Activated gamma-delta T cell (primary cell): Measurements from ENCODE around the gene AGBL1.

Source experiments
- DNase-seq: peaks from one replicate; lab custom pipeline; 2025; lab: John Stamatoyannopoulos, UW

AGBL1 gene

GRCh38 chr15:86236356-86237110 lies 156.9 kb downstream of the AGBL1 start:
- no peak for DNase-seq

- DNase-seq = no peak
Measured at GRCh38 chr15:86237111-86237500, 157.4 kb downstream of the AGBL1 start.

- no peak for DNase-seq
Measured at GRCh38 chr15:86247249-86247955, 167.7 kb downstream of the AGBL1 start.

- DNase-seq = no peak
Measured at GRCh38 chr15:86255247-86255646, 175.6 kb downstream of the AGBL1 start.

- no peak for DNase-seq
Measured at GRCh38 chr15:86256628-86257027, 177.0 kb downstream of the AGBL1 start.

- DNase-seq = no peak
Measured at GRCh38 chr15:86259589-86259988, 179.9 kb downstream of the AGBL1 start.

GRCh38 chr15:86263230-86263629 lies 183.6 kb downstream of the AGBL1 start:
- no peak for DNase-seq

GRCh38 chr15:86266896-86267484 lies 187.3 kb downstream of the AGBL1 start:
- no peak for DNase-seq

- DNase-seq = no peak
Measured at GRCh38 chr15:86267892-86268291, 188.2 kb downstream of the AGBL1 start.

GRCh38 chr15:86268558-86268957 lies 188.9 kb downstream of the AGBL1 start:
- no peak for DNase-seq

GRCh38 chr15:86273309-86273708 lies 193.6 kb downstream of the AGBL1 start:
- no peak for DNase-seq

GRCh38 chr15:86275361-86275760 lies 195.7 kb downstream of the AGBL1 start:
- no peak for DNase-seq

GRCh38 chr15:86278586-86278985 lies 198.9 kb downstream of the AGBL1 start:
- DNase-seq = no peak

- no peak for DNase-seq
Measured at GRCh38 chr15:86284635-86285034, 205.0 kb downstream of the AGBL1 start.

- no peak for DNase-seq
Measured at GRCh38 chr15:86295511-86295910, 215.8 kb downstream of the AGBL1 start.

- no peak for DNase-seq
Measured at GRCh38 chr15:86296769-86297168, 217.1 kb downstream of the AGBL1 start.

- DNase-seq = no peak
Measured at GRCh38 chr15:86300390-86301125, 220.9 kb downstream of the AGBL1 start.

GRCh38 chr15:86311568-86312280 lies 232.1 kb downstream of the AGBL1 start:
- no peak for DNase-seq

GRCh38 chr15:86312486-86312885 lies 232.8 kb downstream of the AGBL1 start:
- DNase-seq = no peak

- no peak for DNase-seq
Measured at GRCh38 chr15:86316216-86316615, 236.5 kb downstream of the AGBL1 start.

- no peak for DNase-seq
Measured at GRCh38 chr15:86316726-86317383, 237.2 kb downstream of the AGBL1 start.
